MG63 (cell line): Measurements from ENCODE around the gene STXBP5L. TPM values are rescaled to one million over a fixed set of nuclear protein-coding genes. Genes with fewer than 3 reads are reported as not detected.
A peak's percentile ranks its signal among the peaks of the same experiment; 100 is the strongest.
"Not testable (repeated sequence)": the region's sequence is repeated elsewhere in the genome, so short reads cannot be mapped to it uniquely, and the experiment has no call there.

Source experiments
- DNase-seq: peaks from one replicate; pipeline ENCODE4 v3.0.0-alpha.2; 2020
- H3K27me3 ChIP-seq: fragments of 250-450 bp; sonication (Bioruptor Pico); 2 replicates; pipeline ENCODE4 v1.5.1; 2020; ENCODE audit warnings: mild to moderate bottlenecking, moderate library complexity
- H3K36me3 ChIP-seq: fragments of 250-450 bp; sonication (Bioruptor Pico); 2 replicates; pipeline ENCODE4 v1.5.1; 2020; ENCODE audit warnings: mild to moderate bottlenecking, moderate library complexity
- H3K4me3 ChIP-seq: fragments of 250-450 bp; sonication (Bioruptor Pico); 2 replicates; pipeline ENCODE4 v1.5.1; 2020; ENCODE audit warnings: mild to moderate bottlenecking, moderate library complexity
- H3K9me3 ChIP-seq: fragments of 250-450 bp; sonication (Bioruptor Pico); 2 replicates; pipeline ENCODE4 v1.5.1; 2020; ENCODE audit warnings: mild to moderate bottlenecking, moderate library complexity
- total RNA-seq: library from RNA; depleted of rRNA; stranded (reverse); fragments of >200 nt; shearing (Covaris generic); gene quantifications from 2 replicates; pipeline ENCODE4 v1.2.3, GENCODE V29; 2014; ENCODE audit warnings: low replicate concordance; rRNA removed

Gene STXBP5L
- not detected in 2 replicates for total RNA-seq

DNA sequence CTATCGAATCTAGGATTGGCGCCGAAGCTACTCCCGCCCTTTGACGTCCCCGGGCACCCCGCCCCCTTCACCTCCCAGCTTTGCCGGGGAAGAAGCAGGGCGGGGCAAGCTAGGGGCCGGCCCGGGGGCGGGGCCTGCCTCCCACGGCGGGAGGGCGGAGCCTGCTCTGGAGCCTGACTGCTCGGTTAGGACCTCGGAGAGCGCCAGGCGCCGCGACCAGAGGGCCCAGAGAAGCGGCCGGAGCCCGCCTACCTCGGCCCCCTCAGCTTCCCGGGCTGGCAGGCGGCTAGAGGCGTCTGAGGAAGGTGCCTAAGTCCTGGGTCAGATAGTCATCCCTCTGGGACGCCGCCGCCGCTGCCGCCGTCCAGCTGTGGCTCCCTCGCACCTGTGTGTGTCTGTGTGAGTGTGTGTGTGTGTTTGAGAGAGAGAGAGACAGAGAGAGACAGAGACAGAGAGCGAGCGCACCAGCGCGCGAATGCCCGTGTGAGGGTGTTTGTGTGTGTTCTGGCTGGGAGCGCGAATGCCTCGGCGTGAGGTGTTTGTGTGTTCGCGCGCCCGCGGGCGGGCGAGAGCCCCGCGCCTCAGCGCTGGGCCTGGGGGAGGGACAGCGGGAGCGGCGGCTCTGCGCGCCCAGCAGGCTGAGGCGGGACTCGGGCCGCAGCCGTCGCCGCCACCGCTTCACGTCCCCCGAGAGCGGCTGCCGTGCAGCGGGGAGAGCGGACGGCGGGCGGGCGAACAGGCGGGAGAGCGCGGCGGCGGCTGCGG lies at the start of gene STXBP5L:
STXBP5L (plus strand) TSS at position 176 of the 765 bp plus-strand sequence. CDS start 1,374 bp downstream, outside the sequence.
- Histone ChIP-seq H3K36me3 (no peaks in the 10 kb centered on the region), H3K27me3 (peaks cover 73% of the 10 kb centered on the region), H3K9me3 (no peaks in the 10 kb centered on the region), H3K4me3 (peak within 1 kb of the TSS; percentile 31)
- DNase-seq: peak; percentile 71

- Histone ChIP-seq H3K36me3 (no peaks in the 10 kb centered on the region), H3K9me3 (no peaks in the 10 kb centered on the region), H3K27me3 (peaks cover 23% of the 10 kb centered on the region), H3K4me3 (no peak overlapping the region)
- peak; percentile 45 for DNase-seq
Observed at GRCh38 chr3:120858521-120858920, 49.5 kb upstream of the STXBP5L start.

- no peaks in the 10 kb centered on the region for H3K9me3 ChIP-seq
- DNase-seq: no peak
- H3K4me3 ChIP-seq: no peak overlapping the region
- H3K36me3 ChIP-seq: no peaks in the 10 kb centered on the region
- H3K27me3 ChIP-seq: peaks cover 36% of the 10 kb centered on the region
Observed at GRCh38 chr3:120864541-120864940, 43.5 kb upstream of the STXBP5L start.

GRCh38 chr3:120875507-120875906 lies 32.5 kb upstream of the STXBP5L start:
- no peak overlapping the region for H3K4me3 ChIP-seq

DNA sequence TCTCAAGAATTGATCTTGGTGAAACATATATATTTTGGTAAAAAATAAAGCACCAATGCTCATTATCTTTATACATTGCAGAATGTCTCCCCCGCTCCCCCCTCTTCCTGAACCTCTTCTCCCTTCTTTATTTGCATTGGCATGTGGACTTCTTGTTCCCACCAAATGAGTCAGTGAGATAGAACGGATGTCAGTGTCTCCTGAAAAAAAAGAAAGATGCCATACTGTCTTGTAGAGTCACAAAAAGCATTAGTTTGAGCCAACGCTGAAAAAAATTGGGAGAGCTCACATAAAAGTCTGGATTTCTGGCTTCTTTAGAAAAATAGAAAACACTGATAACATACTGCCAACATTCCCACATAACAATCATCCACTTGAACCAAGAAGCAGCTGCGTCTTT lies 32.0 kb upstream of the STXBP5L start:
- H3K9me3 ChIP-seq: no peaks in the 10 kb centered on the region
- peaks cover 5% of the 10 kb centered on the region; the same call in 1 of the 2 replicates for H3K27me3 ChIP-seq
- H3K4me3 ChIP-seq: no peak overlapping the region
- H3K36me3 ChIP-seq: no peaks in the 10 kb centered on the region
- no peak for DNase-seq

More at GRCh38 chr3:120875507-120875906, 32.5 kb upstream of the STXBP5L start:
- no peaks in the 10 kb centered on the region for H3K9me3 ChIP-seq
- H3K27me3 ChIP-seq: peaks cover 5% of the 10 kb centered on the region; the same call in 1 of the 2 replicates
- H3K36me3 ChIP-seq: no peaks in the 10 kb centered on the region
- DNase-seq: no peak

- Histone ChIP-seq H3K36me3 (no peaks in the 10 kb centered on the region), H3K4me3 (no peak overlapping the region), H3K27me3 (peaks cover 5% of the 10 kb centered on the region), H3K9me3 (no peaks in the 10 kb centered on the region)
- DNase-seq: no peak
Observed at GRCh38 chr3:120879411-120879810, 28.6 kb upstream of the STXBP5L start.

DNA sequence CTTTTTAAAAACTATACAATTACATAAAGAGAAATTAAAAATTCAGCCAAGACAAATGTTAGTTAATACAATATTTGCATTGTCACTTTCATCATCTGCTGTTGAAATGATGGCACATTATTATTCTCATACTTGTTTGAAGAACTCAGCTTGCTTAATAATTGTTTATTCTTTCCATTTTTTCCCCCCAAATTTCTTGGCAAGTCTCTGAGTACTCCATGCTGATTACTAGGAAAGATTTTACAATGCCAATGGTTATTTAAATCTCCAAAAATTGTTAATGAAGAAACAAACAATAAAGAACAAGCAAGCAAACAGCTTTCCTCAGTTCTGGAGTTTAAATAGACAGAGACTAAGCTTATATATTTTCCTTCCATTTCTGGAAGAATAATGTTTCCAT lies 15.1 kb upstream of the STXBP5L start:
- DNase-seq: no peak
- no peaks in the 10 kb centered on the region for H3K36me3 ChIP-seq
- no peak overlapping the region for H3K4me3 ChIP-seq
- peaks cover 18% of the 10 kb centered on the region for H3K27me3 ChIP-seq
- H3K9me3 ChIP-seq: no peaks in the 10 kb centered on the region

- H3K27me3 ChIP-seq: peaks cover 12% of the 10 kb centered on the region
- H3K4me3 ChIP-seq: no peak overlapping the region
- peak; percentile 16 for DNase-seq
- no peaks in the 10 kb centered on the region for H3K9me3 ChIP-seq
- no peaks in the 10 kb centered on the region for H3K36me3 ChIP-seq
Observed at GRCh38 chr3:120894316-120895057, 13.5 kb upstream of the STXBP5L start.

DNA sequence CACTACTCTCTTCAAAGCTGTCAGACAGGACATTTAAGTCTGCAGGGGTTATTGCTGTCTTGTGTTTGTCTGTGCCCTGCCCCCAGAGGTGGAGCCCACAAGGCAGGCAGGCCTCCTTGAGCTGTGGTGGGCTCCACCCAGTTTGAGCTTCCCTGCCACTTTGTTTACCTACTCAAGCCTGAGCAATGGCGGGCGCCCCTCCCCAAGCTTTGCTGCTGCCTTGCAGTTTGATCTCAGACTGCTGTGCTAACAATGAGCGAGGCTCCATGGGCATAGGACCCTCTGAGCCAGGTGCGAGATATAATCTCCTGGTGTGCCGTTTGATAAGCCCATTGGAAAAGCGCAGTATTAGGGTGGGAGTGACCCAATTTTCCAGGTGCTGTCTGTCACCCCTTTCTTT lies 6.3 kb upstream of the STXBP5L start:
- peaks cover 25% of the 10 kb centered on the region for H3K27me3 ChIP-seq
- not testable (repeated sequence) for H3K4me3 ChIP-seq, H3K9me3 ChIP-seq, H3K36me3 ChIP-seq, DNase-seq

DNA sequence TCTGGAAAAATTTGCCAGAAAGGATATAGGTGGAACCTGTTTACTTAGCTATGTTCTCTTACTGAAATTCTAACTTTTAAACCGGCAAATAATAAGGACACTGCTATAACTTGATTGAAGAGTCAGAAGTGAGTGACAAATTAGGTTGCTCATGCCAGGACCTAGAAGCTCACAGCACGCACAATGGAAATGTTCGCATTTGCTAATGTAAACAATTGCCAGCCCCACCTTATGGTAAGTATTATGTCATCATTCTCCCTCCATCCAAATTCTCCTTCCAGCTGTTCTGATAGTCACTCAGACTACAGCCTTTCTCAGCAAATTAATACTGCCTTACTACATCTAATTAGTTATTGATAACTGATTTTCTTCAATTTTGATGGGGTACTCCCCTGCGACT lies 4.8 kb upstream of the STXBP5L start:
- H3K4me3 ChIP-seq: no peak overlapping the region
- no peaks in the 10 kb centered on the region for H3K36me3 ChIP-seq
- no peak for DNase-seq
- H3K9me3 ChIP-seq: no peaks in the 10 kb centered on the region
- H3K27me3 ChIP-seq: peaks cover 34% of the 10 kb centered on the region

DNA sequence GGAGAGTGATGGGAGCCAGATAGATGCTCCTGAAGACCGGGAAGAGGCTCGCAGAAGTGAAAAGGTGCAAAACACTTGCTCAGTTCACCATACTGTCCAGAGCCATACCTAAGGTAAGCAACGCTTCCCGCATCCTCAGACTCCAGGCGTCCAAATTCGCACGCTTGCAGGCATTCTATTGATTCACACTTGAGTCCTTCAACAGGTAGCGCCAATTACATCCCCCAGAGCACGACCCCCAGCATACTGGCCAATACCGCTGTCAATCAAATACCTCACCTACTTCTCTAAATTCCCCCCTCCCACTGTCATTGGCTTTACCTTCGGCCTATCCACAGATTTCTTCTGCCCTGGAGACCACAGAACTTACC lies 361 bp upstream of the STXBP5L start:
- Histone ChIP-seq H3K4me3 (no peak overlapping the region), H3K36me3 (no peaks in the 10 kb centered on the region), H3K27me3 (peaks cover 70% of the 10 kb centered on the region), H3K9me3 (no peaks in the 10 kb centered on the region)
- no peak for DNase-seq

GRCh38 chr3:120908795-120909601 lies 993 bp downstream of the STXBP5L start:
- DNase-seq: no peak
- no peaks in the 10 kb centered on the region for H3K9me3 ChIP-seq
- H3K36me3 ChIP-seq: no peaks in the 10 kb centered on the region
- H3K4me3 ChIP-seq: no peak overlapping the region
- H3K27me3 ChIP-seq: peaks cover 76% of the 10 kb centered on the region

GRCh38 chr3:120909602-120909878 lies 1.5 kb downstream of the STXBP5L start:
- H3K27me3 ChIP-seq: peaks cover 79% of the 10 kb centered on the region
- H3K36me3 ChIP-seq: no peaks in the 10 kb centered on the region
- no peak overlapping the region for H3K4me3 ChIP-seq
- DNase-seq: no peak
- H3K9me3 ChIP-seq: no peaks in the 10 kb centered on the region

DNA sequence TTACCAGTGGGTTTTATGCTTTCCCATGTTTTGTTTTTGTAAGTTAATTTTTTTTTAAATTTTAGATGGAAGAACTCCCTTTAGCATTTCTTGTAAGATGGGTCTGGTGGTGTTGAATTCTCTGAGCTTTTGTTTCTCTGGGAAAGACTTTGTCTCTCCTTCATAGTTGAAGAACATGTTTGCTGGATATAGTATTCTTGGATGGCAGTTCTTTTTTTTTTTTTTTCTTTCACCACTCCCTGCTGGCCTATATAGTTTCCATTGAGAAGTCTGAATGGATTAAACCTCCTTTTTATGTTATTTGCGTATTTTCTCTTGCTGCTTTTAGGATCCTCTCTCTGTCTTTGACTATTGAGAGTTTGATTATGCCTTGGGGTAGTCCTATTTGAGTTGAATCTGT lies 18.1 kb downstream of the STXBP5L start:
- Histone ChIP-seq H3K27me3 (no peaks in the 10 kb centered on the region), H3K36me3 (no peaks in the 10 kb centered on the region)

DNA sequence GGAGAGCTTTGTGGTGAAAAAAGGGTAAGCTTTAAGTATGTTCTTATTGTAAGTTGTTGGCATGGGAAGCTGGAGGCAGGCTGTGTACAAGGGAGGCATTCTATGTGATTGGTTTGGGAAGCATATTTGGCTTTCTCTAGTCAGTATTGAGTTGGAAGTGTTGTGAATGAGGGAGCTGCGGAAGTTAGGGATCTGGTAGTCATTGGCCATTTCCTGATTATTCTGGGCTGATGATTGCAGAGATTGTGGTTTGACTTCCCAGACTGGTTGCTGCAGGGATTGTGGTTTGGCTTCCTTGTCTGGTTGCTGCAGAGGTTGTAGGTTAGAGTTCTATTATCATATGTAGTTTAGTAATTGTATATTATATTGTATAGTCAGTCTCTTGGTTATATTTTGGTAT lies 21.0 kb downstream of the STXBP5L start:
- Histone ChIP-seq H3K4me3 (no peak overlapping the region), H3K27me3 (no peaks in the 10 kb centered on the region)
- DNase-seq: peak; percentile 25

More for the DNA sequence above, 18.1 kb downstream of the STXBP5L start:
- DNase-seq: no peak
- H3K4me3 ChIP-seq: no peak overlapping the region
- H3K9me3 ChIP-seq: peaks cover 13% of the 10 kb centered on the region

DNA sequence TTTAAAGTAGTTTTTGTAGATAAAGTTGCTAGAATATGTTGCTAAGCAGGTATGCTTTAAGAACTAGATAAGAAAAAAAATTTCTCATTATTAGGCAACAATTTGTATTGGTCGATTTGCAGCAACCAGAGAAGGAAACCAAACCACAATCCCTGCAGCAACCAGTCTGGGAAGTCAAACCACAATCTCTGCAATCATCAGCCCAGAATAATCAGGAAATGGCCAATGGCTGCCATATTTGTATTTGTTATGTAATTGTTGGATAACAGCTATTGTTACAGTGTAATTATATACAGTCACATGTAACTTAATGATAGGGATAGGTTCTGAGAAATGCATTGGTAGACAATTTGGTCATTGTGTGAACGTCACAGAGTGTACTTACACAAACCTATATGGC lies 23.6 kb downstream of the STXBP5L start:
- Histone ChIP-seq H3K4me3 (no peak overlapping the region), H3K36me3 (no peaks in the 10 kb centered on the region), H3K9me3 (peaks cover under 1% of the 10 kb centered on the region), H3K27me3 (peaks cover 2% of the 10 kb centered on the region)
- DNase-seq: no peak

More for the DNA sequence above, 21.0 kb downstream of the STXBP5L start:
- H3K36me3 ChIP-seq: no peaks in the 10 kb centered on the region
- H3K9me3 ChIP-seq: peaks cover 13% of the 10 kb centered on the region

- no peak for DNase-seq
- Histone ChIP-seq H3K36me3 (no peaks in the 10 kb centered on the region), H3K4me3 (no peak overlapping the region), H3K27me3 (no peaks in the 10 kb centered on the region), H3K9me3 (no peaks in the 10 kb centered on the region)
Observed at GRCh38 chr3:120956143-120956542, 48.1 kb downstream of the STXBP5L start.
